ENCODE results near the gene PTH1R. TPM values are rescaled to one million over a fixed set of nuclear protein-coding genes. Genes with fewer than 3 reads are reported as not detected.
A peak's percentile ranks its signal among the peaks of the same experiment; 100 is the strongest.

Gene PTH1R
- total RNA-seq, 1 experiment from 2014 or later: not detected

GRCh38 chr3:46863261-46863782 is 14.2 kb upstream of the PTH1R start, which contains the start of gene MYL3:
Gene MYL3, minus strand, starts transcription at chr3:46863444. Its CDS starts 54 bp downstream, at chr3:46863390.
- Histone ChIP-seq H3K36me3 (no peaks in the 10 kb centered on the region), H3K4me1 (replicated peaks) (no peaks in the 10 kb centered on the region), H3K9me3 (replicated peaks) (no peaks in the 10 kb centered on the region), H3K4me3 (no peak within 1 kb of the TSS), H3K27me3 (replicated peaks) (no peaks in the 10 kb centered on the region), H3K27ac (no peak within 1 kb of the TSS)
- DNase-seq (ENCODE audit: low read depth in 1 of 2, low spot score in 2 of 2): no peak

GRCh38 chr3:46864061-46864881 is 13.2 kb upstream of the PTH1R start:
- Histone ChIP-seq H3K4me3 (no peak overlapping the region), H3K36me3 (no peaks in the 10 kb centered on the region), H3K27me3 (replicated peaks) (no peaks in the 10 kb centered on the region), H3K9me3 (replicated peaks) (no peaks in the 10 kb centered on the region), H3K4me1 (replicated peaks) (no peaks in the 10 kb centered on the region), H3K27ac (no peak overlapping the region)
- no peak for DNase-seq (ENCODE audit: low read depth in 1 of 2, low spot score in 2 of 2)

GRCh38 chr3:46865031-46865507 is 12.5 kb upstream of the PTH1R start:
- Histone ChIP-seq H3K4me1 (replicated peaks) (no peaks in the 10 kb centered on the region), H3K27me3 (replicated peaks) (no peaks in the 10 kb centered on the region), H3K27ac (no peak overlapping the region), H3K36me3 (no peaks in the 10 kb centered on the region), H3K4me3 (no peak overlapping the region), H3K9me3 (replicated peaks) (no peaks in the 10 kb centered on the region)
- DNase-seq (ENCODE audit: low read depth in 1 of 2, low spot score in 2 of 2): no peak

GRCh38 chr3:46865546-46865945 is 12.0 kb upstream of the PTH1R start:
- Histone ChIP-seq H3K9me3 (replicated peaks) (no peaks in the 10 kb centered on the region), H3K4me1 (replicated peaks) (no peaks in the 10 kb centered on the region), H3K4me3 (no peak overlapping the region), H3K27ac (no peak overlapping the region), H3K36me3 (no peaks in the 10 kb centered on the region), H3K27me3 (replicated peaks) (no peaks in the 10 kb centered on the region)
- no peak for DNase-seq (ENCODE audit: low read depth in 1 of 2, low spot score in 2 of 2)

GRCh38 chr3:46866032-46866595 is 11.4 kb upstream of the PTH1R start:
- Histone ChIP-seq H3K27me3 (replicated peaks) (no peaks in the 10 kb centered on the region), H3K9me3 (replicated peaks) (no peaks in the 10 kb centered on the region), H3K27ac (no peak overlapping the region), H3K4me3 (no peak overlapping the region), H3K4me1 (replicated peaks) (no peaks in the 10 kb centered on the region), H3K36me3 (no peaks in the 10 kb centered on the region)
- DNase-seq (ENCODE audit: low read depth in 1 of 2, low spot score in 2 of 2): no peak

- no peak overlapping the region for H3K4me3 ChIP-seq
- H3K27ac ChIP-seq: no peak overlapping the region
- H3K4me1 ChIP-seq (replicated peaks): no peaks in the 10 kb centered on the region
- no peaks in the 10 kb centered on the region for H3K27me3 ChIP-seq (replicated peaks)
- peak; percentile 28 to 73 for DNase-seq (ENCODE audit: low read depth in 1 of 2, low spot score in 2 of 2)
- H3K36me3 ChIP-seq: no peaks in the 10 kb centered on the region
- no peaks in the 10 kb centered on the region for H3K9me3 ChIP-seq (replicated peaks)
Observed at GRCh38 chr3:46866720-46867549, 10.6 kb upstream of the PTH1R start.

GRCh38 chr3:46867550-46867898 is 10.0 kb upstream of the PTH1R start:
- H3K36me3 ChIP-seq: no peaks in the 10 kb centered on the region
- H3K4me1 ChIP-seq (replicated peaks): no peaks in the 10 kb centered on the region
- H3K4me3 ChIP-seq: no peak overlapping the region
- no peak for DNase-seq (ENCODE audit: low read depth in 1 of 2, low spot score in 2 of 2)
- H3K27me3 ChIP-seq (replicated peaks): no peaks in the 10 kb centered on the region
- H3K9me3 ChIP-seq (replicated peaks): no peaks in the 10 kb centered on the region
- H3K27ac ChIP-seq: no peak overlapping the region

GRCh38 chr3:46868287-46868686 is 9.2 kb upstream of the PTH1R start:
- Histone ChIP-seq H3K27ac (no peak overlapping the region), H3K36me3 (no peaks in the 10 kb centered on the region), H3K4me1 (replicated peaks) (no peaks in the 10 kb centered on the region)

GRCh38 chr3:46868948-46869347 is 8.6 kb upstream of the PTH1R start:
- no peak for DNase-seq (ENCODE audit: low read depth in 1 of 2, low spot score in 2 of 2)
- Histone ChIP-seq H3K27me3 (replicated peaks) (no peaks in the 10 kb centered on the region), H3K4me3 (no peak overlapping the region), H3K9me3 (replicated peaks) (no peaks in the 10 kb centered on the region), H3K36me3 (no peaks in the 10 kb centered on the region), H3K4me1 (replicated peaks) (peaks cover 2% of the 10 kb centered on the region), H3K27ac (no peak overlapping the region)

More at GRCh38 chr3:46868287-46868686, 9.2 kb upstream of the PTH1R start:
- Histone ChIP-seq H3K4me3 (no peak overlapping the region), H3K9me3 (replicated peaks) (no peaks in the 10 kb centered on the region), H3K27me3 (replicated peaks) (no peaks in the 10 kb centered on the region)
- DNase-seq (ENCODE audit: low read depth in 1 of 2, low spot score in 2 of 2): no peak

GRCh38 chr3:46869440-46869839 is 8.1 kb upstream of the PTH1R start:
- H3K9me3 ChIP-seq (replicated peaks): no peaks in the 10 kb centered on the region
- H3K27me3 ChIP-seq (replicated peaks): no peaks in the 10 kb centered on the region
- DNase-seq (ENCODE audit: low read depth in 1 of 2, low spot score in 2 of 2): no peak
- no peak overlapping the region for H3K27ac ChIP-seq
- H3K4me3 ChIP-seq: no peak overlapping the region
- H3K4me1 ChIP-seq (replicated peaks): peaks cover 7% of the 10 kb centered on the region
- no peaks in the 10 kb centered on the region for H3K36me3 ChIP-seq

GRCh38 chr3:46870651-46871050 is 6.9 kb upstream of the PTH1R start:
- DNase-seq (ENCODE audit: low read depth in 1 of 2, low spot score in 2 of 2): no peak
- no peak overlapping the region for H3K27ac ChIP-seq
- no peaks in the 10 kb centered on the region for H3K36me3 ChIP-seq
- no peaks in the 10 kb centered on the region for H3K27me3 ChIP-seq (replicated peaks)
- no peaks in the 10 kb centered on the region for H3K9me3 ChIP-seq (replicated peaks)
- no peak overlapping the region for H3K4me3 ChIP-seq
- H3K4me1 ChIP-seq (replicated peaks): peaks cover 11% of the 10 kb centered on the region

- DNase-seq (ENCODE audit: low read depth in 1 of 2, low spot score in 2 of 2): no peak
- no peaks in the 10 kb centered on the region for H3K36me3 ChIP-seq
- no peak overlapping the region for H3K4me3 ChIP-seq
- peaks cover 11% of the 10 kb centered on the region for H3K4me1 ChIP-seq (replicated peaks)
- no peaks in the 10 kb centered on the region for H3K27me3 ChIP-seq (replicated peaks)
- no peak overlapping the region for H3K27ac ChIP-seq
- H3K9me3 ChIP-seq (replicated peaks): no peaks in the 10 kb centered on the region
Observed at GRCh38 chr3:46871222-46871621, 6.3 kb upstream of the PTH1R start.

GRCh38 chr3:46873521-46873920 is 4.0 kb upstream of the PTH1R start:
- H3K9me3 ChIP-seq (replicated peaks): no peaks in the 10 kb centered on the region
- H3K4me1 ChIP-seq (replicated peaks): peaks cover 11% of the 10 kb centered on the region
- H3K27me3 ChIP-seq (replicated peaks): no peaks in the 10 kb centered on the region
- no peaks in the 10 kb centered on the region for H3K36me3 ChIP-seq
- DNase-seq (ENCODE audit: low read depth in 1 of 2, low spot score in 2 of 2): no peak
- H3K27ac ChIP-seq: no peak overlapping the region
- no peak overlapping the region for H3K4me3 ChIP-seq

- H3K4me3 ChIP-seq: no peak overlapping the region
- H3K4me1 ChIP-seq (replicated peaks): peaks cover 11% of the 10 kb centered on the region
- no peak for DNase-seq (ENCODE audit: low read depth in 1 of 2, low spot score in 2 of 2)
- H3K36me3 ChIP-seq: no peaks in the 10 kb centered on the region
- H3K27me3 ChIP-seq (replicated peaks): no peaks in the 10 kb centered on the region
- no peak overlapping the region for H3K27ac ChIP-seq
- no peaks in the 10 kb centered on the region for H3K9me3 ChIP-seq (replicated peaks)
Observed at GRCh38 chr3:46874430-46874829, 3.1 kb upstream of the PTH1R start.

Data from SJSA1 (cell line).